A673 (cell line): ENCODE results near the gene EXOC3L1. TPM values are rescaled to one million over a fixed set of nuclear protein-coding genes. Genes with fewer than 3 reads are reported as not detected.

Experiments
- BruUV-seq: library from RNA; stranded (reverse); fragments of 400-500 nt; replicated peaks from 2 replicates; lab custom pipeline; 2021; lab: Mats Ljungman, UMichigan
- CTCF ChIA-PET: fragments of 300-600 bp; sonication (Branson Sonifier 250); formaldehyde crosslinking; loops from one replicate; lab custom pipeline; 2022; ENCODE audit warnings: antibody characterized with exemption; lab: Charles Lee
- POLR2A ChIA-PET: fragments of 300-600 bp; sonication (Branson Sonifier 250); formaldehyde crosslinking; loops from one replicate; lab custom pipeline; 2022; ENCODE audit warnings: antibody characterized with exemption; ENCODE audit not compliant: low non-redundant PET; lab: Charles Lee
- DNase-seq: peaks from one replicate; pipeline ENCODE4 v3.0.0-alpha.2; 2015; ENCODE audit warnings: low spot score
- H3K27ac ChIP-seq: fragments of 200-600 bp; sonication (generic); 2 replicates; pipeline ENCODE4 v1.5.1; 2016; ENCODE audit warnings: mixed run types, low read depth, mild to moderate bottlenecking, mixed read lengths, antibody characterized with exemption, low read length; ENCODE audit not compliant: poor library complexity, severe bottlenecking
- H3K27me3 ChIP-seq: fragments of 200-600 bp; sonication (generic); replicated peaks from 2 replicates; pipeline ENCODE4 v1.6.1; 2017; ENCODE audit warnings: mixed run types, low read depth, mild to moderate bottlenecking, mixed read lengths, antibody characterized with exemption, low read length; ENCODE audit not compliant: insufficient read depth, poor library complexity
- H3K36me3 ChIP-seq: fragments of 200-600 bp; sonication (generic); 2 replicates; pipeline ENCODE4 v1.6.1; 2016; ENCODE audit warnings: mixed run types, mild to moderate bottlenecking, mixed read lengths, antibody characterized with exemption, low read length; ENCODE audit not compliant: insufficient read depth, poor library complexity, severe bottlenecking
- H3K4me1 ChIP-seq: fragments of 200-600 bp; sonication (generic); 2 replicates; pipeline ENCODE4 v1.6.1; 2017; ENCODE audit warnings: mixed run types, mild to moderate bottlenecking, mixed read lengths, antibody characterized with exemption, low read length; ENCODE audit not compliant: insufficient read depth, poor library complexity, severe bottlenecking
- H3K4me3 ChIP-seq: fragments of 200-600 bp; sonication (generic); 2 replicates; pipeline ENCODE4 v1.5.1; 2016; ENCODE audit warnings: low read depth, mixed run types, mild to moderate bottlenecking, mixed read lengths, low read length; ENCODE audit not compliant: poor library complexity, severe bottlenecking
- H3K9me3 ChIP-seq: fragments of 200-600 bp; sonication (generic); 2 replicates; pipeline ENCODE4 v1.6.1; 2016; ENCODE audit warnings: mixed run types, low read depth, mild to moderate bottlenecking, mixed read lengths, antibody characterized with exemption, low read length; ENCODE audit not compliant: poor library complexity, severe bottlenecking
- CTCF ChIP-seq: fragments of 300-800, 200-600 bp; sonication (generic); conservative IDR thresholded peaks from 2 replicates; pipeline ENCODE4 v1.5.1; 2017; ENCODE audit warnings: low read depth, mild to moderate bottlenecking, antibody characterized with exemption, low read length, moderate library complexity, mixed read lengths
- EZH2 ChIP-seq: fragments of 200-600 bp; sonication (generic); IDR thresholded peaks from 2 replicates; pipeline ENCODE4 v1.6.1; 2017; ENCODE audit warnings: borderline replicate concordance, low read depth, mild to moderate bottlenecking, mixed read lengths, antibody characterized with exemption, low read length; ENCODE audit not compliant: poor library complexity, severe bottlenecking
- intact Hi-C: fragments of 100-400 bp; cut with micrococcal nuclease; formaldehyde crosslinking; loops from one replicate; pipeline ENCODE4 v1.10.0; 2022; ENCODE audit not compliant: unreplicated experiment
- total RNA-seq: library from RNA; stranded (reverse); gene quantifications from 2 replicates; pipeline ENCODE4 v1.2.3, GENCODE V29; 2021

Gene EXOC3L1
- total RNA-seq, 1 experiment from 2014 or later: 0.32 TPM

GRCh38 chr16:67186550-67186950 is 3.4 kb downstream of the EXOC3L1 start:
- CTCF ChIA-PET: interaction anchor here (0.6 kb wide), 1 partner anchor 443 kb away, joined by 5 read pairs; no protein-coding TSS in a partner anchor

GRCh38 chr16:67185651-67186134 is 4.2 kb downstream of the EXOC3L1 start:
- Histone ChIP-seq H3K36me3 (no peaks in the 10 kb centered on the region), H3K27me3 (no peaks in the 10 kb centered on the region), H3K9me3 (no peaks in the 10 kb centered on the region), H3K4me3 (no peak overlapping the region), H3K27ac (no peak overlapping the region), H3K4me1 (peaks cover 14% of the 10 kb centered on the region)
- POLR2A ChIA-PET: no interaction called here
- TF ChIP-seq CTCF (peak; percentile 5; the same call in 1 of the 2 replicates), EZH2 (no peak)
- intact Hi-C loops: loop anchor here (1.0 kb wide), 1 partner anchor 208 kb away; no protein-coding TSS in a partner anchor
- no peak for DNase-seq
- CTCF ChIA-PET: interaction anchor here (1.1 to 1.5 kb wide), 4 partner anchors 9 to 168 kb away, joined by 3 to 8 read pairs (median 6); partner anchors contain the start of gene NOL3
- no TSS peak for BruUV-seq

More at GRCh38 chr16:67186550-67186950, 3.4 kb downstream of the EXOC3L1 start:
- POLR2A ChIA-PET: no interaction called here
- peaks cover 16% of the 10 kb centered on the region for H3K4me1 ChIP-seq
- no TSS peak for BruUV-seq
- no peaks in the 10 kb centered on the region for H3K9me3 ChIP-seq
- no peak for DNase-seq
- H3K4me3 ChIP-seq: no peak overlapping the region
- no peaks in the 10 kb centered on the region for H3K27me3 ChIP-seq
- intact Hi-C loops: no loop called here
- H3K27ac ChIP-seq: no peak overlapping the region
- H3K36me3 ChIP-seq: no peaks in the 10 kb centered on the region
- no peak for TF ChIP-seq EZH2
- TF ChIP-seq CTCF: no peak

- no peak overlapping the region for H3K27ac ChIP-seq
- peaks cover 14% of the 10 kb centered on the region for H3K4me1 ChIP-seq
- H3K4me3 ChIP-seq: peak overlapping the region; percentile 68
- ChIA-PET CTCF (interaction anchor here (0.7 to 1.5 kb wide), 6 partner anchors 8 to 231 kb away, joined by 3 to 8 read pairs (median 4); partner anchors contain the start of gene NOL3), POLR2A (no interaction called here)
- no peaks in the 10 kb centered on the region for H3K27me3 ChIP-seq
- no peak for TF ChIP-seq EZH2
- peak; percentile 88 for TF ChIP-seq CTCF
- H3K9me3 ChIP-seq: no peaks in the 10 kb centered on the region
- no peaks in the 10 kb centered on the region for H3K36me3 ChIP-seq
- peak; percentile 85 for DNase-seq
- intact Hi-C loops: loop anchor here (1.0 kb wide), 1 partner anchor 208 kb away; no protein-coding TSS in a partner anchor
- BruUV-seq: no TSS peak
Measured at GRCh38 chr16:67184995-67185650, 4.8 kb downstream of the EXOC3L1 start.
